HCEC 1CT (cell line): ENCODE data around the gene OVOL1.
"Not testable (repeated sequence)": the region's sequence is repeated elsewhere in the genome, so short reads cannot be mapped to it uniquely, and the experiment has no call there.

Source experiments
- DNase-seq: peaks from one replicate; pipeline ENCODE4 v3.0.0-alpha.2; 2017

Gene OVOL1

DNA sequence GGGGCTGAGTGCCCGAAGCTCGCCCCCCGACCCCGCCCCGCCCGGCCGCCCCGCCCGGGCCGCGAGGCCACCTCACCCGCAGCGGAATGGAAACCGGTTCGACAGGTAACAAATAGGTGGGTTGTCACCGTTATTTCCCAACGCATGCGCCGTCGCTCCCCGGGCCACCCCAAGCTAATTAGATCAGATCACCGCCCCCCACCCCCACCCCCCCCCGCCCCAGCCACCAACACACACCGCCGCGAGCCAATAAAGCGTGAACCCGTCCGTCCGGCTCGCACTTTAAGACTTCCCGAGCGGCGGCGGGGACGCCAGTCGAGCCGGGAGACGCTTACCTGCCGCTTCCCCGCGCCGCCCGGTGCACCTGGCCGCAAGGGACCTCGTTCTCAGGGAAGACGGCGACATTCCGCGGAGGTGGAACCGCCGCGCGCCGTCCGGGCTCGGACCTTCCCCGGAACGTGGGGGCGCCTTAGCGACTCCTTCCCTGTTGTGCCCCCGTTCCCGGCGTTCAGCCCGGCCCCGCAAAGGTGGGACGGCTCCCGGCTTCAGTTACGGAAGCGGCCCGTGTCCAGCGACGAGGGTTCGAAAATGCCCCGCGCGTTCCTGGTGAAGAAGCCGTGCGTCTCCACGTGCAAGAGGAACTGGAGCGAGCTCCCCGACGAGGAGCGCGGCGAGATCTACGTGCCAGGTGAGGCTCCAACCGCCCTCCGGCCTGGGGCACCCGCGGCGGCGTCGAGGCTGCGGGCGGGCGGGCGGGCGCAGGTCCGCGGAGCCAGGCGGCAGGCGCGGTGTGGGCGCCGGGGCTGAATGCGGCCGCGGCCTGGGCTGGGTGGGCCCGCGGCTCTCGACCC lies at the start of gene OVOL1:
TSS of gene OVOL1 (plus strand) at position 278 of the 851 bp plus-strand sequence. CDS start at position 589, 311 bp downstream.
- DNase-seq = no peak

DNA sequence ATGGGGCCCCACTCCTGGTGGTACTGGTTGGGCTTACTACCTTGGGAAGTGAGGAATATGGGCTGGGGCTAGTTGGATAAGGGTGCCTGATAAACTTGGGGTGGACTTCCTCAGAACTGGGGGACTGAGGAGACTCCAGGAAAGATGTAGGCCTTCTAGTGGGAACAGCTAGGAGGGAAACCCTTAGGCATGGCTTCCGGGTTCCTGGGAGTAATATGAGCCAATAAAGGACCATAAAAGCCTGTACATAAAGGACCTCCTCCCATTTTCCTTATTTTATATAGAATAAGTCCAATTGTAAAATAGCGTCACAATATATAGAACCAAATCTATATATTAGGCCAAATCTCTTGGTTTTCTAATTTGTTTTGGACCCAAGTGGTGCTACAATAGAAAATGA lies 47.8 kb upstream of the OVOL1 start:
- no peak for DNase-seq

DNA sequence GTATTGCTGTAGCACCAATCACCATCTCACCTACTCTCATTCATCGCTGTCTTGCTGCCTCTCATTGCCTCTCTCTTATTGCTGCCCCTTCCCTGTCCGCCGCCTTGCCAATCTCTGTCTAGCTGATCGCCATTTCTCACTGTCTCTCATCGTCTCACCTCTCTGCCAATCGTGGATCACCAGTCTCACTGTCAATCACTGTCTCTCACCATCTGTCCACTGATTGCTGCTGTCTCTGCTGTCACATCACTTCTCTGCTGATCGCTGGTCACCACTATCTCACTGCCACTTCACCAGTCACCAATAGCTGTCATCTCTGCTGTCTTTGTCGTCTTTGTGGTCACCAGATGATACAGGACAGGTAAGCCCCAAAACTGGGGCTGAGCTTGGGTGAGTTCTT lies 45.7 kb upstream of the OVOL1 start:
- no peak for DNase-seq

DNA sequence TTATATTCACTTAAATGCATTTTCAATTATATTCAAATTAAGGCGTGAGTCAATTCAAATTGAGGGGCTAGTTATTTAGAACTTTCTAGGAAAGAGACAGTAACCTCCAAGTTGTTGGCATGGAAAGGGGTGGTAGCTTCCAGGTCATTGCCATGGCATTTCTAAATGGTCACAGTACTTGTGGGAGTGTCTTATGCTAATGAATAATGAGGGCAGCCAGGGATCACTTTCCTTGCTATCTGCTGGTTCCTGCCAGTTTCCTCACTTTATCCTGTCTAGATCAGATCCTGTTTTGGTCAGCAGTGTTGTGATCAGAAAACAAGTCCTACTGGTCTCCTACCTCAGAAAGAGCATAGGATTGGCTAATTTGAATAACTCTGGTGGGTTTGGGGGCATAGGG lies 44.5 kb upstream of the OVOL1 start:
- DNase-seq = no peak

DNA sequence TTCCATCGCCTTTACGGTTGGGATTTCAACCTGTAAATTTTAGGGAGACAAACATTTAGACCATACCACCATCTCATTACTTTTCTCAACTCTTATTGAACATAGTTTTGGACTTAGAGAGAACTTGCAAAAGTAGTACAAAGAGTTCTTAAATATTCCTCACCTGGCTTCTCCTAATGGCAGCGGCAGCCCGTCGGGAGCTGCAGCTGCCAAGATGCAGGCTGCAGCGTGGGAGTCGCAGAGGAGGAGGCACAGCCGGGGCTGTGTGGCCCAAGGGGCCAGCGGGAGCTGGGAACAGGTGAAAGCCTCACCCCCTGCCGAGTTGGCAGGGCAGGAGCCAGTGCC lies 43.2 kb upstream of the OVOL1 start:
- no peak for DNase-seq

DNA sequence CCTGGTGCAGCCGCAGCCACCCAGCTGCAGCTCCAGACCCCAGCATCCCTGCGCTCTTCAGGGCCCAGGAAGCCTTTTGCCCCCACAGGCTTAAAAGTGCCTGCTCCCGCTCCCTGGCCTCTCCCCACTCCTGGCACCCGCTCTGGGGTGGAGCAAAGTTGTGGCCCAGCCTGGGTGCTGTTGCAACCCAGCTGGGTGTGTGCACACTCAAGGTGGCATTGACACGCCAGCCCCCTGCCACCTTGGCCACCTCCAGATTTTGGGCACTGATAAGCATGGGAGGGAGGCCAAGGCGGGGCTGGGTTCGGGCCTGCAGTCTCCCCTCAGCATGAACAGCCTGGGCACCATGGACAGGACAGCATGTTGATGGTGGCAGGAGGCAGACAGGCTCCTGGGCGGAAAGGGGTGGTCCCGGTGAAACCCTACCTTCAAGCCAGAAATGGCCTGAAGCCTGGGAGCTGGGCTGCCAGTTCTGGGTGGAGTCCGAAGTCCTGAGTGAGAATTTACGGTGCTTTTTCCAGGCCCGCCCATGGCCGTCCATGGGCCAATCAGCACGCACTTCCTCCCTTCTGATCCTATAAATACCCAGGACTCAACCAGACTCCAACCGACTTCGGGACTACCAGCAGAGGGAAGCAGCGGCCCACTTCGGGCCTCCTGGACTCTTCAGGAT lies 42.7 kb upstream of the OVOL1 start:
- DNase-seq = peak; percentile 42

DNA sequence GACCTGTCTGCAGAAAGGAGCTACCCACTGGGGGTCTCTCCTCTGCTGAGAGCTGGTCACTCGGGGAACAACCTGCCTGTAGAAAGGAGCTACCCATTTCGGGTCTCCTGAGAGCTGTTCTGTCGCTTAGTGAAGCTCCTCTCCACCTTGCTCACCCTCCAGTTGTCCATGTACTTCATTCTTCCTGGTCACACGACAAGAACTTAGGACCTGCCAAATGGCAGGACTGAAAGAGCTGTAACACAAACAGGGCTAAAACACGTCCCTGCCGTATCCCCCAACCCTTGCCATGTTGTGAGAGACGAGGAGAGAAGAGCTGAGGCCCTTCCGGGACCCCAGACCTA lies 42.2 kb upstream of the OVOL1 start:
- DNase-seq = no peak

DNA sequence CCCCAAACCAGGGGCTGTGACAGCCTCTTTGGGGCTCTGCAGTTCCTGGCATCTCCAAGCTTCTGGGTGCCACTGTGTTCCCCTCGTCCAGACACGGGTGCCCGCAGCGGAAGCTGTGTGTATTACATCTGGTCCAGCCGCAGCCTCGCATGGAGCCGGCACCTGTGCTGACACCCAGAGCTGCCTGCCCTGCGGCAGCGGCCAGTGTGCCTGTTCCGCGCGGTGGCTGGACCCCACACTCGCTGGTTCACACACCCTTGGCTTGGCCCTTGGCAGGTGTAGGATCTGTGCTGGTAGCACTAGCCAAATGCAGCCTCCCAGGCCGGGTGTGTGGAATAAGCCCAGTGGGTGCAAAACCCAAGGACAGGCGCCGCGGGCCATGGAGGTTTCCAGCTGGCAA lies 41.8 kb upstream of the OVOL1 start:
- no peak for DNase-seq

DNA sequence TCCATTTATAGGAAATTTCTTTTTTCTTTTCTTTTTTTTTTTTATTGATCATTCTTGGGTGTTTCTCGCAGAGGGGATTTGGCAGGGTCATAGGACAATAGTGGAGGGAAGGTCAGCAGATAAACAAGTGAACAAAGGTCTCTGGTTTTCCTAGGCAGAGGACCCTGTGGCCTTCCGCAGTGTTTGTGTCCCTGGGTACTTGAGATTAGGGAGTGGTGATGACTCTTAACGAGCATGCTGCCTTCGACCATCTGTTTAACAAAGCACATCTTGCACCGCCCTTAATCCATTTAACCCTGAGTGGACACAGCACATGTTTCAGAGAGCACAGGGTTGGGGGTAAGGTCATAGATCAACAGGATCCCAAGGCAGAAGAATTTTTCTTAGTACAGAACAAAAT lies 24.7 kb upstream of the OVOL1 start:
- DNase-seq = not testable (repeated sequence)

DNA sequence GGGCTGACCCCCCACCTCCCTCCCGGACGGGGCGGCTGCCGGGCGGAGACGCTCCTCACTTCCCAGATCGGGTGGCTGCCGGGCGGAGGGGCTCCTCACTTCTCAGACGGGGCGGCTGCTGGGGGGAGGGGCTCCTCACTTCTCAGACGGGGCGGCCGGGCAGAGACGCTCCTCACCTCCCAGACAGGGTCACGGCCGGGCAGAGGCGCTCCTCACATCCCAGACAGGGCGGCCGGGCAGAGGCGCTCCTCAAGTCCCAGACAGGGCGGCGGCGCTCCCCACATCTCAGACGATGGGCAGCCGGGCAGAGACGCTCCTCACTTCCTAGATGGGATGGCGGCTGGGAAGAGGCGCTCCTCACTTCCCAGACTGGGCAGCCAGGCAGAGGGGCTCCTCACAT lies 24.0 kb upstream of the OVOL1 start:
- DNase-seq = not testable (repeated sequence)

DNA sequence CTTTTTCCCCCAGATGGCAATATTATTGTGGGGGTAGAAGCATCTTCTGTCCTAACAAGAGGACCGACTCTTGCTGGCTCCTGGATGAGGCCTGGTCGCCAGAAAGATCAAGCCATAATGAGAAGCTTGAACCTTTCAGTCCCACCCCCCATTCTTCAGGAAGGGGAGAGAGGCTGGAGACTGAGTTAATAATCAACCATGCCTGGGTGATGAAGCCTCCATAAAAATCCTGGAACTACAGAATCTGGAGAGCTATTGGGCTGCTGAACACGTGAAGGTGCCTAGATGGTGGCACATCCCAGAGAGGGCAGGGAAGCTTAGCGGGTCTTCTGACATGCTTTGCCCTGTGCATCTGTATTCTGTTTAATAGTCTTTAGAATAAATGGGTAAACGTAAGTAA lies 22.4 kb upstream of the OVOL1 start:
- no peak for DNase-seq

DNA sequence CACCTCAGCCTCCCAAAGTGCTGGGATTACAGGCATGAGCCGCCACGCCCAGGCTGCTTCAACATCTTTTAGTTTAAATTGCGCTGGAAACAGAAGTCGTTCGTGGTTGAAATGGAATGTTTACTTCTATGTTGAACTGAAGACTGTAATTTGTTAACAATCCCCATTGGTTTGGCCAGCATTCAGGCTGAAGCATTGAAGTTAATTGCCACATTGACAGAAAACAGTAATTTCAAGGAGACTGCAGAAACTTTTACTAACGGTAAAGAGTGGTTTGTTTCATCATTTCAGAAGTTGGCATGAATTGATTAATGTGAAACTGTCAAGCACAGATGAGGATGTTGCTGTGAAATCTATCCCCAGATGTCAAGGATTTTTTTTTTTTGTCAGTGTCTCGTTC lies 20.3 kb upstream of the OVOL1 start:
- DNase-seq = peak; percentile 35

DNA sequence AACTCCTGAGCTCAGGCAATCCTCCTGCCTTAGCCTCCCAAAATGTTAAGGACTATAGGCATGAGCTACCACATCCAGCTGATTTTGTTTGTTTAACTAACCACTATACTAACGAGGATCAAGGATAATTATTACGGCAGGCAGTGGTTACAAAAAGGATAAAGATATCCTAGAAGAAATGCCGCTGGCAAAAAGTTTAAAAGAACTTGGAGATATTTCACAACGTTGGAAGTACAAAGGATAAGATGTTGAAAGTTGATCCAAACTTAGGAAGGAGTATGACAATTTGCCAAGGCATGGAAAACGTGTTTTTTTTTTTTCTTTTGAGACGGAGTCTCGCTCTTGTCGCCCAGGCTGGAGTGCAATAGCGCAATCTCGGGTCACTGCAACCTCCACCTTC lies 19.5 kb upstream of the OVOL1 start:
- peak; percentile 27 for DNase-seq

DNA sequence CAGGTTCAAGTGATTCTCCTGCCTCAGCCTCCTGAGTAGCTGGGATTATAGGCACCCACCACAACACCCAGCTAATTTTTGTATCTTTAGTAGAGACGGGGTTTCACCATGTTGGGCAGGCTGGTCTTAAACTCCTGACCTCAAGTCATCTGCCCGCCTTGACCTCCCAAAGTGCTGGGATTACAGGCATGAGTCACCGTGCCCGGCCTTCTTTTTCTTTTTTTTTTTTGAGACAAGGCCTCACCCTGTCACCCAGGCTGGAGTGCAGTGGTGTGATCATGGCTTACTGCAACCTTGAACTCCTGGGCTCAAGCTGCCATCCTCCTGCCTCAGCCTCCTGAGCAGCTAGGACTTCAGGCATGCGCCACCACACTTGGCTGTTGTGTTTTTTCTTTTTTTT lies 19.1 kb upstream of the OVOL1 start:
- DNase-seq = not testable (repeated sequence)

DNA sequence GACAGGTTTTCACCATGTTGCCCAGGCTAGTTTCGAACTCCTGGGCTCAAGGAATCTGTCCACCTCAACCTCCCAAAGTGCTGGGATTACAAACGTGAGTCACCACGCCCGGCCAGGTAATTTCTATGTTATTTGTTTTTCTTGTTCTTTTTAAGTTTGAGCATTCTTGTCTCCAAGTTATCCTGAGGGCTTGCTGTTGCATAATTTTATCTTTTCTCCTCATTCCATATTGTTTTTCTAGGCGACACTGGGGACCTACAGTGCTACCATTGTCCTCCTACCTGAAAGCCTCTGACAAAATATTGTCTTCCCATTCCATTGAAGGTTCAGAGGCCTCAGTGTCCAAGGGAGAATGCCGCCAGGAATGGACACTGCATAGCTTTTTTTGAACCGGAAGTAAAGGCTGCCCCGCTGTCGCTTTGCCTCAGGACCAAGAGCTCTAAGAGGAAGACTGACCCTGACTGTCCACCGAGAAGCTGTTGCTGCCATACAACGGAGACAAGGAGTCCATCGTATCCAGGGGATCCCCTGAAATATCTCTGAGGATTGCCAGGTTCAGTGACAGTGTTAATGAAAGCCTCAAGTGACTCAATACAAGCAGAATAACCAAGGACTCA lies 15.8 kb upstream of the OVOL1 start:
- no peak for DNase-seq

DNA sequence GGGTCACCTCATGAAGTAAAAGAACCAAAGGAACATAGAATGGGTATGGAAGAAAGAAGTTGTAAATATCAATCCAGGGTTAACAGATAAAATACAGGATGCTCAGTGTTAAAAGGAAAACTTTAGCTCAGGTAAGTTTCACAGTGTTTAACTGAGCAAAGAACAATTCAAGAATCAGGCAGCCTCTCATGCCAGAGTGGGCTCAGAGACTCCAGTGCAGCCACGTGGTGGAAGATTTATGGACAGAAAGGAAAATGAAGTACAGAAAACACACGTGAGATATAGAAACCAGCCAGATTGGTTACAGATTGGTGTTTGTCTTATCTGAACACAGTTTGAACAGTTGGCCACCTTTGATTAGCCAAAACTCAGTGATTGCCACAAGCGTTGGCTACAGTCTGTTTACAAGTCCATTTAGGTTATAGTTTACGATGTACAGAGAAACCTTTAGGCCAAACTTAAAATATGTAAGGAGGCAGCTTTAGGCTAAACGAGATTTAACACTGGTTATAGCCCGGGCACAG lies 15.2 kb upstream of the OVOL1 start:
- no peak for DNase-seq

DNA sequence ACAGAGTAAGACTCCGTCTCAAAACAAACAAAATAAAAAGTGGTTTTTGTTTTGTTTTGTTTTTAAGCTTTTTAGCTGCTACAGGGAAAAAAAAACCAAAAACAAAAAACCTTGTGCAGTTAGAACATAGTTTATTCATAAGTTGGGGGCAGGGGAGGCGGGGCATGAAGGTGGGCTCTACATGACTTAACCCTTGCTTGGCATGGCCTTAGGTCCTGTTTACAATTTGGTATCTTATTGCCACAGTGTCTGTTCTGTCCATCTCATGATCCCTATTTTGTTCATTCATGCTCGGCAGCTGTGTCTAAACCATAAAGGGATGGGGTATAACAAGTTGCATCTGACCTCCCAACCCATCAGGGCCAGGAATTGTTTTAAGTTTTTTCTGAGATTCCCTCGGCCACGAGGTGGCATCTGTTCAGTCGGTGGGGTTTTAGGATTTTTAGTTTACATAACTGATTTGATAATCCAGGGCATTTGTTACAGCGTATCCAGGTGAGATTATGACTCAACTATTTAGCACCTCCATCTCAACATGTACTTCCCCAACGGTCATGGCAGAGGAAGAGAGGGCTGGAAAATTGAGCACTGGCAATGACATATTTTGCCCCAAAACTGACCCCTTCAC lies 13.0 kb upstream of the OVOL1 start:
- no peak for DNase-seq

DNA sequence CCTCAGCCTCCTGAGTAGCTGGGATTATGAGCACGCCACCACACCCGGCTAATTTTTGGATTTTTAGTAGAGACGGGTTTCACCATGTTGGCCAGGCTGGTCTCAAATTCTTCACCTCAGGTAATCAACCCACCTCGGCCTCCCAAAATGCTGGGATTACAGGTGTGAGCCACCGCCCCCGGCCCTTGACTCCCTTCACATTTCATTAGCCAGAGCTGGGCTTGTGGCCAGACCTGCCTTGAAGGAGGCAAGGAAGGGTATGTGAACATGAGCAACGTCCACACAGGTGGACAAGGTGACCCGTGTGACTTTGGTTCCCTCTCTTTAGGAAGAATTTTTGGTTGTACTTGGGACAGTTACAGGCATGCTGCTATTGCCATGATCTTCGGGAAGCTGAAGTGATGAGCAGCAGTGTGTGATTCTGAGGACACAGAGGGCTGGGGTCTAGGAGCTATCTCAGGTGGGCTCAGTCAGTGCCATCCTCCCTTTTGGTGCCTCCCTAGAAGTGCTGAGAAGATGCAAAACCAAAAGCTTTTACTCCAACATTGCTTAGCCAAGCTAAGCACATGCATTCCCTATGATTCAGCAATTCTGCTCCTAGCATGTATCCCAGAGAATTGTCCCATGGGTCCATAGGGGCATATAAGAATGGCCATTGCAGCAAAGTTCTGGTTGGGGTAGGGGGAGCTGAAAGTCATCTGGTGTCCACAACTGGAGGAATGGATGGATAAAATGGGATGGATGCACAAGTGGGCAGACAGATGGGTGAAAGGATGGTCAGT lies 12.1 kb upstream of the OVOL1 start:
- DNase-seq = no peak

DNA sequence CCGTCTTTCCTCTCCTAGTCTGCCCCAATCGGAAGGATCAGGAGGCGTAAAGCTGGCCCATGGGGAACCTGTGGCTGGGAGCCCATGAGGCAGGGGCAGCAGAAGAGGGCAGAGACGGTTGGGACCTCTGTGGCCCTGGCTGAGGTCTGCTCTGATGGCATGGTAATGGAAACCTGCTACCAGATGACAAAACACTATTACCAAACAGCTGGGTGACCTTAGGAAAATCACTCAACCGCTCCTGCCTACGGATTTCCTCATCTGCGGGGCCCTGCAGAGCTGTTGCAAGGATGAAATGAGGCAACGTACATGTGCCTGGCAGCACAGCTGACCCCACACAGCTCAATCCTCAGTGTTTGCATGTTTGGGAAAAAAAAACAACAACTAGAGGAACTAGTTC lies 10.7 kb upstream of the OVOL1 start:
- no peak for DNase-seq

DNA sequence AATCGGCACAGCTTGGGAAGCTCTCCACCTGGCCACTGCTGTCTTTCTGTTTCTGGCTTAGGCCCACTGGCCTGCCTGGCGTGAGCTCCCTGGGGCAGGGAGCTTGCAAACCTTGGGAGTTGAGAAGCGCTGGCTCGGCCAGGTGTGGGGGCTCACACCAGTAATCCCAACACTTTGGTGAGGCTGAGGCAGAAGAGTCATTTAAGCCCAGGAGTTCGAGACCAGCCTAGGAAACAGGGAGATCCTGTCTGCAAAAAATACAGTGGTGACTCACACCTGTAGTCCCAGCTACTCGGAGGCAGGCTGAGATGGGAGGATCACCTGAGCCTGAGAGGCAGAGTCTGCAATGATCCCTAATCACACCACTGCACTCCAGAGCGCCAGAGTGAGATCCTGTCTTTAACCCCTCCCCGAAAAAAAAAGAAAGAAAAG lies 10.1 kb upstream of the OVOL1 start:
- DNase-seq = no peak

DNA sequence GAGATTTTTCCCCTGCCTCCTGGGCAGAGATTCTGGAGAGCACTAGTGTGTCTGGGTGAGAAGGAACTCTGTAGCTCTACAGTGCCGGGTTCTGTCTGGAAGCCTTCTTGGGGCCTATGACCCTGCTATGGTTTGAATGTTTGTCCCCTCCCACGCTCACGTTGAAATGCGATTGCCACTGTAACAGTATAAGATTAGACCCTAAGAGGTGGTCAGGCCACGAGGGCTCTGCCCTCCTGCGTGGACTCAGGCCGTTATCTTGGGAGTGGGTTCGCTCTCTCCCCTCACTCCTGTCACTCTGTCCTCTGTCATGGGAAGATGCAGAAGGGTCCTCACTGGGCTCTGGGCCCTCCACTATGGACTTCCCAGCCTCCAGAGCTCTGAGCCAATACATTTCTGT lies 9.6 kb upstream of the OVOL1 start:
- no peak for DNase-seq

DNA sequence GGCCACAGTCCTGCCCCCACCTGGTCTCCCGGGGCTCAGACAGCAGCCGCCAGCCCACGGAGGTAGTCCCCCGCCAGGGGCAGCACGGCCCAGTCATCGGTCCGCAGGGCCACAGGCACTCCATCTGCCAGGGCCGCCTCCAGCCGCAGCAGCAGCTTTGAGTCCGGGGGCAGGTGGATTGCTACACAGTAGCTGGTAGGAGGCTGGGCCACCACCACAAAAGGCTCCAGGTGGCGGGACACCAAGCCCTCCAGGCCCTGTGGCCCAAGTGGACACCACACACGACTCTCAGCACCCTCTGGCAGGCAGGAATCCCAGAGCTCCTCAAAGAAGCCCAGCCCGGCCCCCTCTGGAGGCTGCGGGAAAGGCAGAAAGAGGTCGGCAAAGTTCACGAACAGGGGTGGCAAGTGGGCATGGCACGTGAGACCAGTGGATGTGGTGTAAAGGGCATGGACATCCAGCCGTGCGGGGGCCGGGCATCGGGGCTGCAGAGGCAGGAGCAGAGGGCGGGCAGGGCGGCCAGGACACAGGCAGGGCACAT lies 9.0 kb upstream of the OVOL1 start:
- DNase-seq = no peak
